HEK293 (cell line): Measurements from ENCODE around the gene CPNE9.
A peak's percentile ranks its signal among the peaks of the same experiment; 100 is the strongest.

Experiments used
- BCL11A ChIP-seq: fragments of 450-650 bp; formaldehyde crosslinking; IDR thresholded peaks from 2 replicates; pipeline ENCODE4 v1.5.1; 2016; ENCODE audit warnings: low read depth, missing biosample characterization, missing genetic modification characterization
- HOXA7 ChIP-seq: sonication (generic); formaldehyde crosslinking; IDR thresholded peaks from 2 replicates; pipeline ENCODE4 v1.8.1; 2022; ENCODE audit warnings: missing genetic modification reagents, borderline replicate concordance
- OSR2 ChIP-seq: fragments of 450-650 bp; formaldehyde crosslinking; IDR thresholded peaks from 2 replicates; pipeline ENCODE4 v1.5.1; 2016; ENCODE audit warnings: missing biosample characterization, missing genetic modification characterization
- OVOL3 ChIP-seq: fragments of 450-650 bp; formaldehyde crosslinking; IDR thresholded peaks from 2 replicates; pipeline ENCODE4 v1.5.1; 2016; ENCODE audit warnings: missing biosample characterization, missing genetic modification characterization
- PRDM2 ChIP-seq: fragments of 450-650 bp; formaldehyde crosslinking; IDR thresholded peaks from 2 replicates; pipeline ENCODE4 v1.5.1; 2016; ENCODE audit warnings: missing biosample characterization, missing genetic modification characterization, borderline replicate concordance
- SETDB1 ChIP-seq: IDR thresholded peaks from one replicate; pipeline ENCODE4 v1.6.1; 2017; ENCODE audit warnings: mild to moderate bottlenecking, low read length, moderate library complexity, mixed read lengths; ENCODE audit not compliant: insufficient read length
- TSHZ1 ChIP-seq: fragments of 450-650 bp; formaldehyde crosslinking; IDR thresholded peaks from 2 replicates; pipeline ENCODE4 v1.5.1; 2016; ENCODE audit warnings: missing biosample characterization, missing genetic modification characterization, borderline replicate concordance
- YY1 ChIP-seq: fragments of 450-650 bp; formaldehyde crosslinking; IDR thresholded peaks from 2 replicates; pipeline ENCODE4 v1.5.1; 2018; ENCODE audit warnings: missing biosample characterization, missing genetic modification characterization
- ZBTB8A ChIP-seq: fragments of 450-650 bp; formaldehyde crosslinking; IDR thresholded peaks from 2 replicates; pipeline ENCODE4 v1.5.1; 2016; ENCODE audit warnings: missing biosample characterization, missing genetic modification characterization
- ZEB2 ChIP-seq: fragments of 450-650 bp; formaldehyde crosslinking; IDR thresholded peaks from 2 replicates; pipeline ENCODE4 v1.5.1; 2016; ENCODE audit warnings: missing biosample characterization, missing genetic modification characterization
- ZFP3 ChIP-seq: fragments of 450-650 bp; formaldehyde crosslinking; IDR thresholded peaks from 2 replicates; pipeline ENCODE4 v1.5.1; 2016; ENCODE audit warnings: low read depth, missing biosample characterization, missing genetic modification characterization
- ZNF140 ChIP-seq: fragments of 450-650 bp; formaldehyde crosslinking; IDR thresholded peaks from 2 replicates; pipeline ENCODE4 v1.5.1; 2016; ENCODE audit warnings: missing biosample characterization, missing genetic modification characterization
- ZNF2 ChIP-seq: fragments of 450-650 bp; formaldehyde crosslinking; IDR thresholded peaks from 2 replicates; pipeline ENCODE4 v1.5.1; 2016; ENCODE audit warnings: missing biosample characterization, missing genetic modification characterization
- ZNF23 ChIP-seq: fragments of 450-650 bp; formaldehyde crosslinking; IDR thresholded peaks from 2 replicates; pipeline ENCODE4 v1.5.1; 2016; ENCODE audit warnings: missing biosample characterization, missing genetic modification characterization, borderline replicate concordance
- ZNF362 ChIP-seq: fragments of 450-650 bp; formaldehyde crosslinking; IDR thresholded peaks from 2 replicates; pipeline ENCODE4 v1.5.1; 2016; ENCODE audit warnings: missing biosample characterization, missing genetic modification characterization
- ZNF48 ChIP-seq: fragments of 450-650 bp; formaldehyde crosslinking; IDR thresholded peaks from 2 replicates; pipeline ENCODE4 v1.5.1; 2016; ENCODE audit warnings: missing biosample characterization, missing genetic modification characterization
- ZNF521 ChIP-seq: fragments of 450-650 bp; formaldehyde crosslinking; IDR thresholded peaks from 2 replicates; pipeline ENCODE4 v1.5.1; 2017; ENCODE audit warnings: missing biosample characterization, mild to moderate bottlenecking, missing genetic modification characterization
- ZNF555 ChIP-seq: fragments of 450-650 bp; formaldehyde crosslinking; conservative IDR thresholded peaks from 2 replicates; pipeline ENCODE4 v1.5.1; 2017; ENCODE audit warnings: missing biosample characterization, mild to moderate bottlenecking, missing genetic modification characterization, inconsistent platforms
- ZNF558 ChIP-seq: fragments of 450-650 bp; formaldehyde crosslinking; IDR thresholded peaks from 2 replicates; pipeline ENCODE4 v1.5.1; 2016; ENCODE audit warnings: missing biosample characterization, missing genetic modification characterization
- ZNF623 ChIP-seq: fragments of 450-650 bp; formaldehyde crosslinking; IDR thresholded peaks from 2 replicates; pipeline ENCODE4 v1.5.1; 2016; ENCODE audit warnings: missing biosample characterization, missing genetic modification characterization
- ZNF791 ChIP-seq: fragments of 450-650 bp; formaldehyde crosslinking; IDR thresholded peaks from 2 replicates; pipeline ENCODE4 v1.5.1; 2016; ENCODE audit warnings: missing biosample characterization, missing genetic modification characterization
- ZXDB ChIP-seq: fragments of 450-650 bp; formaldehyde crosslinking; IDR thresholded peaks from 2 replicates; pipeline ENCODE4 v1.5.1; 2016; ENCODE audit warnings: missing biosample characterization, missing genetic modification characterization
- TF ChIP-seq, protein P1 (sequence below): fragments of 450-650 bp; formaldehyde crosslinking; IDR thresholded peaks from 2 replicates; pipeline ENCODE4 v1.5.1; 2016; ENCODE audit warnings: missing biosample characterization, missing genetic modification characterization
- TF ChIP-seq, protein P2 (sequence below): fragments of 450-650 bp; formaldehyde crosslinking; IDR thresholded peaks from 2 replicates; pipeline ENCODE4 v1.5.1; 2016; ENCODE audit warnings: missing biosample characterization, missing genetic modification characterization

The CPNE9 gene

GRCh38 chr3:9731206-9732079 is 27.8 kb downstream of the CPNE9 start, which contains the start of gene BRPF1 (continued):
- TF ChIP-seq PRDM2 (tag by site-specific recombination) = no peak
- no peak for TF ChIP-seq ZFP3 (tag by site-specific recombination)
- no peak for TF ChIP-seq ZNF555 (tag by site-specific recombination)
- peak; percentile 94 for TF ChIP-seq ZNF2 (tag by site-specific recombination)
- TF ChIP-seq ZNF623 = peak; percentile 64
- TF ChIP-seq ZNF140 (tag by site-specific recombination) = no peak
- TF ChIP-seq HOXA7 (CRISPR knock-in tag) = no peak
- TF ChIP-seq TSHZ1 (tag by site-specific recombination) = peak; percentile 92
- TF ChIP-seq YY1 (tag by site-specific recombination) = peak; percentile 87
- TF ChIP-seq ZNF48 = no peak
- no peak for TF ChIP-seq ZNF521 (tag by site-specific recombination)
- TF ChIP-seq ZXDB = peak; percentile 99
- no peak for TF ChIP-seq BCL11A
- TF ChIP-seq ZNF23 (tag by site-specific recombination) = no peak
- TF ChIP-seq, protein P1, sequence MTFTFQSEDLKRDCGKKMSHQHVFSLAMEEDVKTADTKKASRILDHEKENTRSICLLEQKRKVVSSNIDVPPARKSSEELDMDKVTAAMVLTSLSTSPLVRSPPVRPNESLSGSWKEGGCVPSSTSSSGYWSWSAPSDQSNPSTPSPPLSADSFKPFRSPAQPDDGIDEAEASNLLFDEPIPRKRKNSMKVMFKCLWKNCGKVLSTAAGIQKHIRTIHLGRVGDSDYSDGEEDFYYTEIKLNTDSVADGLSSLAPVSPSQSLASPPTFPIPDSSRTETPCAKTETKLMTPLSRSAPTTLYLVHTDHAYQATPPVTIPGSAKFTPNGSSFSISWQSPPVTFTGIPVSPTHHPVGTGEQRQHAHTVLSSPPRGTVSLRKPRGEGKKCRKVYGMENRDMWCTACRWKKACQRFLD (tag by site-specific recombination) = peak; percentile 45
- peak; percentile 100 for TF ChIP-seq ZEB2 (tag by site-specific recombination)
- TF ChIP-seq ZNF558 (tag by site-specific recombination) = peak; percentile 65; the same call in 1 of the 2 replicates
- peak; percentile 90 for TF ChIP-seq OVOL3 (tag by site-specific recombination)
- TF ChIP-seq ZBTB8A (tag by site-specific recombination) = peak; percentile 86
- TF ChIP-seq ZNF362 (tag by site-specific recombination) = no peak
- TF ChIP-seq OSR2 (tag by site-specific recombination) = peak; percentile 84
- no peak for TF ChIP-seq ZNF791 (tag by site-specific recombination)
- TF ChIP-seq, protein P2, sequence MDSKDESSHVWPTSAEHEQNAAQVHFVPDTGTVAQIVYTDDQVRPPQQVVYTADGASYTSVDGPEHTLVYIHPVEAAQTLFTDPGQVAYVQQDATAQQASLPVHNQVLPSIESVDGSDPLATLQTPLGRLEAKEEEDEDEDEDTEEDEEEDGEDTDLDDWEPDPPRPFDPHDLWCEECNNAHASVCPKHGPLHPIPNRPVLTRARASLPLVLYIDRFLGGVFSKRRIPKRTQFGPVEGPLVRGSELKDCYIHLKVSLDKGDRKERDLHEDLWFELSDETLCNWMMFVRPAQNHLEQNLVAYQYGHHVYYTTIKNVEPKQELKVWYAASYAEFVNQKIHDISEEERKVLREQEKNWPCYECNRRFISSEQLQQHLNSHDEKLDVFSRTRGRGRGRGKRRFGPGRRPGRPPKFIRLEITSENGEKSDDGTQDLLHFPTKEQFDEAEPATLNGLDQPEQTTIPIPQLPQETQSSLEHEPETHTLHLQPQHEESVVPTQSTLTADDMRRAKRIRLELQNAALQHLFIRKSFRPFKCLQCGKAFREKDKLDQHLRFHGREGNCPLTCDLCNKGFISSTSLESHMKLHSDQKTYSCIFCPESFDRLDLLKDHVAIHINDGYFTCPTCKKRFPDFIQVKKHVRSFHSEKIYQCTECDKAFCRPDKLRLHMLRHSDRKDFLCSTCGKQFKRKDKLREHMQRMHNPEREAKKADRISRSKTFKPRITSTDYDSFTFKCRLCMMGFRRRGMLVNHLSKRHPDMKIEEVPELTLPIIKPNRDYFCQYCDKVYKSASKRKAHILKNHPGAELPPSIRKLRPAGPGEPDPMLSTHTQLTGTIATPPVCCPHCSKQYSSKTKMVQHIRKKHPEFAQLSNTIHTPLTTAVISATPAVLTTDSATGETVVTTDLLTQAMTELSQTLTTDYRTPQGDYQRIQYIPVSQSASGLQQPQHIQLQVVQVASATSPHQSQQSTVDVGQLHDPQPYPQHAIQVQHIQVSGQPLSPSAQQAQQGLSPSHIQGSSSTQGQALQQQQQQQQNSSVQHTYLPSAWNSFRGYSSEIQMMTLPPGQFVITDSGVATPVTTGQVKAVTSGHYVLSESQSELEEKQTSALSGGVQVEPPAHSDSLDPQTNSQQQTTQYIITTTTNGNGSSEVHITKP (tag by site-specific recombination) = peak; percentile 48; the same call in 1 of the 2 replicates
- no peak for TF ChIP-seq SETDB1
